GF-D8 (cell line): ENCODE results near the gene ID2.
A peak's percentile ranks its signal among the peaks of the same experiment; 100 is the strongest.

Experiments used
- DNase-seq: peaks from one replicate; lab custom pipeline; 2025; lab: John Stamatoyannopoulos, UW

Gene ID2

DNA sequence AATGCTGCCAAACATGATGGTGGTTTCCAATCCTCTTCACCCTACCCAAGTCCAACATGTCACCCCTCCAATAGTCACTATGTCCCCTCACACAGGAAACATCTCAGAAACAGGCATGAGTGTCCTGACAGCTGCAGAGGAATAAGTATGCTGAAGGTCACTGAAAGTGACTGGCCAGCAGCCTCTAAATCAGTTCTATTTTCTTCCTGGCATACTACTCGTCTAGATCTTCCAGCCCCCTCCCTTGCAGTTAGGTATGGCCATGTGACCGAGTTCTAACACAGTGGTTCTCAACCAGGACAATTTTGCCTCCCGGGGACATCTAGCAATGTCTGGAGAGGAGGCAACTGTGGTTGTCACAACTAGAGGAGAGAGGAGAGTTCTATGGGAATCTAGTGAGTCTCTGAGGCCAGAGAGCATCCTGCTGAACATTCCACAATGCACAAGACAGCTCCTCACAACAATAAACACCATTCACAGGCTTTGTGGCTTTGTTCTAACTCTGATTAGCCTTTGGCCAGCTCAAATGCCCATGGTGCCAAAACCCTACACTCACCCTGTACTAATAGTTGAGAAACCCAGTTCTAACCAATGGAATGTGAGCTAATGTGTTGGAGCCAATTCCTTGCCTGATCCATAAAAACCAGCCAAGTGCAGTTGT is 12.6 kb upstream of the ID2 start:
- no peak for DNase-seq

GRCh38 chr2:8670580-8670979 is 11.3 kb upstream of the ID2 start:
- DNase-seq: no peak

DNA sequence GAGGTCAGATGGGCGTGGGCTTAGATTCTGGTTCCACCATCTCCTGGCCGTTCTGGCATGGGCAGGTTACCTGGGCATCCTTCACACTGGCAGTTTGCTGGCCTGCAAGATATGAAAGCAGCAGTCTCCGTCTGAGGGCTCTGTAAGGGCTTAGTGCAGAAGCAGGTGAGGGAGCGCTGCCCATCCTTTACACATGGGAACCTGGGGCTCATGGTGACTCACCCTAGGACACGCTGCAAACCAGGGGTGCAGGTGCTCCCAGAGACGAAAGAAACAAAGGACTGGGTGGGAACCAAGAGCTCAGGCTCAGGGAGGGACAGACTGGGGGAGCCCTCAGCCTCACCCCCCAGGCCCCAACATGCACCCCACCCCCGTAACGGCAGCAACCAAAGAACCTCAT is 10.7 kb upstream of the ID2 start:
- DNase-seq: no peak

DNA sequence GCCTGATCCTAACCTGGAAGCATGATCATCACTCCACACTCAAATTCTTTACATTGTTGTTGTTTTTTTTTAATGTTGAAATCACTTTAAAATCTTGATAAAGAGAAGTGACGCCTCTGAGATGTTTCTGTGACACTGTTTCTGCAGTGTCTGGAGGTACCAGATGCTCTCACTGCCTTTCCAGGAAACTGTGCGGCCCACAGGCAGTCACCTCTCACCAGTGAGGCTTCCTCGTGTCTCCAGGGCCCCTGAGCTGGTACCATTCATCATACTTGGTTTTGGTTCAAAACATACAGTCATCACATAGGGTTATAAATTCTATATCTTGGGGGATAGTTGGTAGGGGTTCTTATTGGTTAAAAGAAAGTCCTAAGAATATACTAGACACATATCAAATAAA is 10.1 kb upstream of the ID2 start:
- DNase-seq: no peak

GRCh38 chr2:8672940-8673339 is 8.9 kb upstream of the ID2 start:
- DNase-seq: no peak

DNA sequence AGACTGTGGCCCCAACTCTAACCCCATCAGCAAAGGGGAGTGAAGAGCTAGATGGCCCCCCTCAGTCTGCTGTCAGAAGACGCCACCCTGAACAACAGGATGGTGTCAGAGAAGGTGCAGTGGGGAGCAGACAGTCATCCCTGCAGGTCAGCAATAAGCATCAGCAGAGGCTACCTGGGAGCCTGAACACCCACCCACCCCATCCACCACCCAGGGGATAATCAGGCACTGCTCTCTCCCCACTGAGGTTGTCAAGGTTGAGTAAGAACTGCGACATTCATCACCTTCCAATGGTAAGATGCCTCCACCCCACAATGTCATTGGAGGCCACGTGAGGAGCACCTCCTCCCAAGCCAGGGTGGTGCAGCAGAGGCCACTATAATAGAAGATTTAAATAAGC is 8.5 kb upstream of the ID2 start:
- DNase-seq: no peak

DNA sequence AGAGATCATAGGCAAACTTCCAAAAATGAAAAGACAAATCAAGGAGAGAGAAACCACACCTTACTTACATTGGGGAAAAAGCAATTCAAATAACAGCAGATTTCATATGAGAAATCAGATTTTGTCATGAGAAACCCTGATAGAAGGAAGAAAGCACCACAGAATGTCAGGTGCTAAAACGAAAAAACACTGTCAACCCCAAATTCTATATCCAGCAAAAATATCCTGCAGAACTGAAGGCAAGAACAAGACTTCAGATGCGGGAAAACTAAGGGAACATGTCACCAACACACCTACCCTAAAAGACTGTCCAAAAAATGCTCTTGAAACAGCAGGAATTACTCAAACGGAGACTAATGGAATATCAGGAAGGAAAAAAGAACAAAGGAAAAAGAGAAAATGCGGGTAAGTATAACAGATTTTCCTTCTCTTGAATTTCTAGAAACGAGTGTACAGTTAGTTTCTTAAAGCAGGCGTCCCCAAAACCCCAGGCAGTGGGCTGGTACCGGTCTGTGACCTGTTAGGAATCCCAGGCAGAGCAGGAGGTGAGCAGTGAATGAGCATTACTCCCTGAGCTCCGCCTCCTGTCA is 7.3 kb upstream of the ID2 start:
- DNase-seq: no peak

GRCh38 chr2:8675543-8675942 is 6.3 kb upstream of the ID2 start:
- DNase-seq: no peak

- DNase-seq: no peak
These were observed 5.5 kb upstream of the ID2 start for GRCh38 chr2:8676191-8676920.

DNA sequence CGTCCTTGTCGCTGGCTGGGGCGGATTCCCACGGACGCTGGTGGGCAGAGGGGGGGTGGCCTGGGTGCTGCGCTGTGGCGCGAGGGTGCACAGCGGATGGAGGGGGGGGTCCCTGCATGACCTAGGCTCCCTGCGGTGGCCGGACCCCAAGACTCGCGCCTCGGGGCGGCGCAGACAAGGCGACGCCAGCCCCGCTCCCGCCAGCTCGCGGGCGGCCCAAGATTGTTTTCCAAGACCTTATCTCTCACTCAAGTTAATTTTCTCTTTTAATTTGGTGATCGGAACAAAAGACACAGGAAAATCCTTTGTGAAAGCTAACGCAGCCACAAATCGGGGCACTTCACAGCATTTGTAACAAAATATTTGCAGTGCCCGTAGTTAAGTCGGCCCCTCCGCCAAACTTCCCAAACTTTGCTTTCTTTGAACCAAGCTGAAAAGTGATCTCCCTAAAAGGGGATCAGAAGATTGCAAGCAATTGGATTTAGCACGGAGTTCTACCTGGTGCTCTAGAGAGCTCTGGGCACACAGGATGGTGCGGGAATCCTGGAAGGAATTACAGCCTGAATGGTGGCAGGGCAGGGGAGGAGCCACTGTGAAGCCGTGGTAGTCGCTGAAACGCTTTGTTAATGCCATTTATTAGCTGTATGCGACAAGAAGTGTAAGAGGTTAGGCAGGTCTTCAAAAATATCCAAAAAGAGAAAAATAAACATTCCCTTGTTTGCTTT is 4.8 kb upstream of the ID2 start:
- no peak for DNase-seq

- DNase-seq: peak; percentile 72
These were observed 3.9 kb upstream of the ID2 start for GRCh38 chr2:8677646-8678592.

GRCh38 chr2:8678731-8679566 is 2.9 kb upstream of the ID2 start:
- peak; percentile 71 for DNase-seq

DNA sequence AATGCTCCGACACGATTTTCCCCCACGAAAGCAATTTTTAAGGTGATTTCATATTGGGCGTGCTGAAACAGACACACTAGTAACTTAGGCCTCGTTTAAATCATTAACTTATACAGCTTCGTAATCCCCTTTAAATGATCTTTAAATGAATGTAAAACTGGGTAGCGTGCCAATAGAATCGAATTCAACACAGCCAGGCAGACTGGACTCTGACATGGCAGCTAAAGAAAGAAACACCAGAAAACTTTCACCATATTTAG is 2.4 kb upstream of the ID2 start:
- DNase-seq: no peak

DNA sequence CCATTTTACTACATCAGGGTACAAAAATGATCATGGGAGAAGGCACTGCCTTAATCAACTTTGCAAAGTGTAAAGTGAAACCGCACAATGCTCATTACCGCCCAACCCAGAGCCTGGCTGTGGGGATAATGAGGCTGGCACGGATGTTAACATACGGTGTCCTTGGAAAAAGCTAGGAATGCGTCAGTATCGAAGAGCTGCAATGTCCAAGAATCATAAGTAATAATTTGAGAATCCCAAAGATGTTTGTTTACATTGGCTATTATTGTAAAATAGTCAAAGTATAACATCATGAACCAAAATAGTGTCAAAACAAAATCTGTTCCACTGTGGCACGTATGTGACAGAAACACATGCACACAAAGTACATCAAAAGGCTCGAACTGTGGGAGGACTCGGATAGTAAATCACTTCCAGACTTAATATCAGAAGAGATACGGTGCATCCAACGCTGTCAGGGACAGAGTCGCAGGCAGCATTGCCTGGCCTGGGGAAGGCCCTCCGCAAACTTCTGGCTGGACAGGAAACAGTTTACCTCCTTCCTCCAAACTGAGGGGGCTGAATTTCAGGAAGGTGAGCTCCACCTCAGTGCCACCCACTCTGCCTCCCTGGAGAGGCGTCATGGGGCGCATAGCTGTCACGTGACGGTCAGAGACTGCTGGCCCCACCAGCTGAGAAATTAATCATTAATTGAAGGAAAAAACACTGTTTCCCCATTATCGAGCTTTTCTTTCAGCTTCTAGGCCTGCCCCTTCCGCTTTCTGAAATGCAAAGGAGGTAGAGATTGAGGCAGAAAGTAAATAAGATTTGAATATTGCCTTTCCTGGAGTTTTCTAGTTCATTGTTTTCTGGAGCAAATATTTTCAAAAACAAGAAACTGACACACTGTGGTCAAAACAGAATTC is 1.8 kb upstream of the ID2 start:
- DNase-seq: no peak

- peak; percentile 43 for DNase-seq
These were observed 765 bp upstream of the ID2 start for GRCh38 chr2:8680822-8681760.

- DNase-seq: peak; percentile 38
These were observed 1.1 kb downstream of the ID2 start for GRCh38 chr2:8682719-8683667.

DNA sequence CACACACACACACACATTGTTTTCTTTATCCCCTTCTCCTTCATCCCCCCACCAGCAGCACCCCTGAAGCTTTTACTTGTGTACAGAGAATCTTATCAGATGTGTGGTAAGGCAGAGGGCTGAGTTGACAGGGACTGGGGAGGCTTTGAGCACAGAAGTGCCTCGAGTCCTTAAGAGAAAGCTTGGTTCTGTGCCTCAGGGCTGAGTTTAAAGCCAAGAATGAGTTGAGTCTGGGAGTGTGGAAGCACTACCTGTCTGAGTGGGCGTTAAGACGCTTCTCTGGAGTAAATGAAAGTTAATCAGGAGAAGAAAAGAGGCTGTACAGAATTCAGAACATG is 2.7 kb downstream of the ID2 start:
- peak; percentile 41 for DNase-seq
